HFFc6 (cell line): ENCODE results near the gene NUDT14. TPM values are rescaled to one million over a fixed set of nuclear protein-coding genes. Genes with fewer than 3 reads are reported as not detected.

Experiments used
- DNase-seq: peaks from one replicate; pipeline ENCODE4 v3.0.0-alpha.2; 2018
- H3K27ac Mint-ChIP-seq: 2 replicates; pipeline ENCODE4 v1.8.0; 2020; ENCODE audit warnings: mild to moderate bottlenecking, mixed read lengths
- H3K27me3 Mint-ChIP-seq: 2 replicates; pipeline ENCODE4 v1.8.0; 2021; ENCODE audit warnings: mild to moderate bottlenecking, moderate library complexity, mixed read lengths; ENCODE audit not compliant: insufficient read depth
- H3K36me3 Mint-ChIP-seq: 2 replicates; pipeline ENCODE4 v1.8.0; 2021; ENCODE audit warnings: low read depth, mixed read lengths
- H3K4me1 Mint-ChIP-seq: 2 replicates; pipeline ENCODE4 v1.8.0; 2020; ENCODE audit warnings: low read depth, mixed read lengths
- H3K4me3 Mint-ChIP-seq: 2 replicates; pipeline ENCODE4 v1.8.0; 2020; ENCODE audit warnings: mild to moderate bottlenecking, moderate library complexity, mixed read lengths
- H3K9me3 Mint-ChIP-seq: 2 replicates; pipeline ENCODE4 v1.8.0; 2020; ENCODE audit warnings: mild to moderate bottlenecking, mixed read lengths
- CTCF ChIP-seq: fragments of 200-600 bp; sonication (generic); IDR thresholded peaks from 2 replicates; pipeline ENCODE4 v1.5.0; 2021; ENCODE audit warnings: antibody characterized with exemption, mild to moderate bottlenecking
- total RNA-seq, 6 experiments: library from RNA; stranded (reverse); fragmentation: NEBNext Ultra II Directional; extraction: Animal tissue kit (Norgen Biotek cat#: 25700); gene quantifications; 2 replicates in 1 of 6; 3 replicates in 5 of 6; pipeline ENCODE4 v1.2.3, GENCODE V29; 2021

NUDT14 gene
- total RNA-seq, 6 experiments from 2014 or later: 9.8 to 13.3 (median 11.0) TPM

- no peak for DNase-seq
- Mint-ChIP-seq H3K36me3 (no peaks in the 10 kb centered on the region), H3K9me3 (no peaks in the 10 kb centered on the region), H3K27ac (no peak overlapping the region), H3K4me1 (no peaks in the 10 kb centered on the region), H3K4me3 (no peak overlapping the region), H3K27me3 (peaks cover 13% of the 10 kb centered on the region)
- no peak for TF ChIP-seq CTCF
These were observed 8.6 kb downstream of the NUDT14 start for GRCh38 chr14:105172476-105172875.

GRCh38 chr14:105171004-105171673, 10.0 kb downstream of the NUDT14 start:
- Mint-ChIP-seq H3K27ac (no peak overlapping the region), H3K4me1 (no peaks in the 10 kb centered on the region), H3K36me3 (no peaks in the 10 kb centered on the region), H3K4me3 (no peak overlapping the region), H3K27me3 (peaks cover 18% of the 10 kb centered on the region), H3K9me3 (no peaks in the 10 kb centered on the region)
- no peak for DNase-seq
- TF ChIP-seq CTCF: no peak

GRCh38 chr14:105169776-105170655, 11.1 kb downstream of the NUDT14 start:
- no peaks in the 10 kb centered on the region for H3K36me3 Mint-ChIP-seq
- no peak for TF ChIP-seq CTCF
- H3K4me1 Mint-ChIP-seq: no peaks in the 10 kb centered on the region
- H3K9me3 Mint-ChIP-seq: no peaks in the 10 kb centered on the region
- H3K27me3 Mint-ChIP-seq: peaks cover 18% of the 10 kb centered on the region
- H3K4me3 Mint-ChIP-seq: peak overlapping the region; percentile 20; the same call in 1 of the 2 replicates
- no peak overlapping the region for H3K27ac Mint-ChIP-seq
- DNase-seq: no peak

GRCh38 chr14:105168979-105169507, 12.1 kb downstream of the NUDT14 start:
- no peaks in the 10 kb centered on the region for H3K36me3 Mint-ChIP-seq
- H3K27me3 Mint-ChIP-seq: peaks cover 19% of the 10 kb centered on the region
- no peak overlapping the region; the same call in 1 of the 2 replicates for H3K4me3 Mint-ChIP-seq
- TF ChIP-seq CTCF: peak; percentile 64
- no peak overlapping the region for H3K27ac Mint-ChIP-seq
- no peaks in the 10 kb centered on the region for H3K4me1 Mint-ChIP-seq
- no peak for DNase-seq
- no peaks in the 10 kb centered on the region for H3K9me3 Mint-ChIP-seq

GRCh38 chr14:105168496-105168978, 12.6 kb downstream of the NUDT14 start, which contains the start of gene JAG2:
TSS of gene JAG2 (minus strand) at chr14:105168776. CDS start at chr14:105168420, 356 bp downstream.
- H3K27ac Mint-ChIP-seq: no peak within 1 kb of the TSS
- no peak for DNase-seq
- peaks cover 19% of the 10 kb centered on the region for H3K27me3 Mint-ChIP-seq
- H3K9me3 Mint-ChIP-seq: no peaks in the 10 kb centered on the region
- no peak for TF ChIP-seq CTCF
- no peaks in the 10 kb centered on the region for H3K36me3 Mint-ChIP-seq
- peak within 1 kb of the TSS; percentile 20; the same call in 1 of the 2 replicates for H3K4me3 Mint-ChIP-seq
- no peaks in the 10 kb centered on the region for H3K4me1 Mint-ChIP-seq
